ENCODE results near the gene DCXR. TPM values are rescaled to one million over a fixed set of nuclear protein-coding genes. Genes with fewer than 3 reads are reported as not detected.

Gene DCXR
- total and polyA plus RNA-seq, 2 of the 4 experiments (the other 2 are of a cell fraction), result 36.6 to 139 TPM

- WGBS, 2 experiments (ENCODE audit: extremely low coverage in 2 of 2, insufficient read length in 1 of 2), result 93% methylated on average over 11 of the region's 31 CpGs; no CpG with 5 or more reads in 1 of the 2 experiments
- ATAC-seq (ENCODE audit: low read depth), result no peak
- H3K27ac ChIP-seq (ENCODE audit: insufficient read depth, low read length), result no peak overlapping the region
- H3K18ac ChIP-seq (ENCODE audit: low read depth, low read length), result no peak overlapping the region
- H2AK9ac ChIP-seq (replicated peaks; ENCODE audit: low read depth, low read length, poor library complexity), result no peak overlapping the region
- H3K27me3 ChIP-seq (ENCODE audit: control insufficient read depth, insufficient read depth, low read length), result no peaks in the 10 kb centered on the region
- H3K4me2 ChIP-seq (ENCODE audit: low read depth, low read length), result no peak overlapping the region
- H3K56ac ChIP-seq (ENCODE audit: extremely low read depth, insufficient read depth, low read length), result no peak overlapping the region
- intact Hi-C loops (cut with micrococcal nuclease) (no loop called here), in situ Hi-C loops (cut with MboI; ENCODE audit: low sequenced_read_pairs) (no loop called here), dilution Hi-C loops (cut with HindIII; ENCODE audit: low sequenced_read_pairs, unreplicated experiment) (no loop called here)
- no peak overlapping the region for H2AK5ac ChIP-seq (ENCODE audit: low read depth, low read length)
- H3K4ac ChIP-seq (ENCODE audit: low read depth, low read length), result no peak overlapping the region
- no peak overlapping the region for H4K8ac ChIP-seq (ENCODE audit: low read depth in 2 of 2, low read length in 2 of 2)
- H3K9me1 ChIP-seq (ENCODE audit: insufficient read depth, low read length), result no peaks in the 10 kb centered on the region
- POLR2A ChIA-PET (ENCODE audit: unreplicated experiment), result no interaction called here
- H4K20me1 ChIP-seq (ENCODE audit: insufficient read depth, low read length), result no peaks in the 10 kb centered on the region; the same call in none of the 2 replicates
- peaks cover 95% of the 10 kb centered on the region for H3K36me3 ChIP-seq (ENCODE audit: control insufficient read depth, insufficient read depth, low read length)
- H3K14ac ChIP-seq (replicated peaks; ENCODE audit: low read depth, low read length), result no peak overlapping the region
- no peak for DNase-seq
- no peak overlapping the region for H2BK15ac ChIP-seq (ENCODE audit: low read depth, low read length)
- H3K79me1 ChIP-seq (ENCODE audit: low read depth in 1 of 2, low read length in 2 of 2), result no peaks in the 10 kb centered on the region; a peak in 1 of 4 replicates
- no peak overlapping the region for H4K5ac ChIP-seq (ENCODE audit: low read depth, low read length)
- no peak overlapping the region for H3K4me3 ChIP-seq (ENCODE audit: insufficient read depth, low read depth, low read length)
- TF ChIP-seq RCOR1 (IDR thresholded peaks at IDR 0.05; ENCODE audit: insufficient replicate concordance, low read length) (no peak), SMC3 (IDR thresholded peaks at IDR 0.05; ENCODE audit: low read depth, low read length) (no peak), ELK1 (IDR thresholded peaks at IDR 0.05; ENCODE audit: borderline replicate concordance, low read depth, low read length) (no peak), MAFK (IDR thresholded peaks at IDR 0.05; ENCODE audit: low read depth, low read length) (no peak), MAZ (IDR thresholded peaks at IDR 0.05; ENCODE audit: borderline replicate concordance, low read depth, low read length) (no peak), MXI1 (IDR thresholded peaks at IDR 0.05; ENCODE audit: borderline replicate concordance, low read depth, low read length) (no peak), CEBPB (IDR thresholded peaks at IDR 0.05; ENCODE audit: low read depth, low read length) (no peak), RFX5 (IDR thresholded peaks at IDR 0.05; ENCODE audit: low read depth, low read length) (no peak), USF2 (IDR thresholded peaks at IDR 0.05; ENCODE audit: low read depth, low read length) (no peak), RAD21 (IDR thresholded peaks at IDR 0.05; ENCODE audit: low read length) (no peak)
- no peak overlapping the region for H2AFZ ChIP-seq (replicated peaks; ENCODE audit: low read length, poor library complexity)
- no peak overlapping the region for H2BK120ac ChIP-seq (ENCODE audit: low read depth, low read length)
- BruUV-seq (replicated peaks), result no TSS peak
- H4K91ac ChIP-seq (ENCODE audit: insufficient read depth, low read depth, low read length), result no peak overlapping the region
- H3K23ac ChIP-seq (ENCODE audit: low read depth, low read length), result no peak overlapping the region
- CTCF ChIA-PET, result no interaction called here
- H3K9me3 ChIP-seq (ENCODE audit: control insufficient read depth, insufficient read depth, low read length), result no peaks in the 10 kb centered on the region
- no peaks in the 10 kb centered on the region for H3K4me1 ChIP-seq (ENCODE audit: control insufficient read depth, insufficient read depth, low read length)
- no peak overlapping the region for H3K9ac ChIP-seq (ENCODE audit: low read depth, low read length)
- H2BK5ac ChIP-seq (ENCODE audit: low read depth, low read length, poor library complexity, severe bottlenecking), result no peak overlapping the region
- H2BK20ac ChIP-seq (ENCODE audit: low read depth, low read length), result no peak overlapping the region
Measured at GRCh38 chr17:82084373-82085030, 47.0 kb upstream of the DCXR start.

Measured in IMR-90 (cell line).